Activated naive CD8-positive, alpha-beta T cell (primary cell): ENCODE data around the gene GPX3.

Experiments used
- H3K27ac Mint-ChIP-seq: one replicate; pipeline ENCODE4 v1.8.0; 2021; ENCODE audit warnings: mixed read lengths
- H3K27me3 Mint-ChIP-seq: one replicate; pipeline ENCODE4 v1.8.0; 2021; ENCODE audit warnings: mixed read lengths
- H3K36me3 Mint-ChIP-seq: one replicate; pipeline ENCODE4 v1.8.0; 2021; ENCODE audit warnings: mixed read lengths
- H3K4me1 Mint-ChIP-seq: one replicate; pipeline ENCODE4 v1.8.0; 2021; ENCODE audit warnings: low read depth, mixed read lengths
- H3K4me3 Mint-ChIP-seq: one replicate; pipeline ENCODE4 v1.8.0; 2021; ENCODE audit warnings: mild to moderate bottlenecking, mixed read lengths
- H3K9me3 Mint-ChIP-seq: one replicate; pipeline ENCODE4 v1.8.0; 2021; ENCODE audit warnings: low read depth, mixed read lengths

Gene GPX3

DNA sequence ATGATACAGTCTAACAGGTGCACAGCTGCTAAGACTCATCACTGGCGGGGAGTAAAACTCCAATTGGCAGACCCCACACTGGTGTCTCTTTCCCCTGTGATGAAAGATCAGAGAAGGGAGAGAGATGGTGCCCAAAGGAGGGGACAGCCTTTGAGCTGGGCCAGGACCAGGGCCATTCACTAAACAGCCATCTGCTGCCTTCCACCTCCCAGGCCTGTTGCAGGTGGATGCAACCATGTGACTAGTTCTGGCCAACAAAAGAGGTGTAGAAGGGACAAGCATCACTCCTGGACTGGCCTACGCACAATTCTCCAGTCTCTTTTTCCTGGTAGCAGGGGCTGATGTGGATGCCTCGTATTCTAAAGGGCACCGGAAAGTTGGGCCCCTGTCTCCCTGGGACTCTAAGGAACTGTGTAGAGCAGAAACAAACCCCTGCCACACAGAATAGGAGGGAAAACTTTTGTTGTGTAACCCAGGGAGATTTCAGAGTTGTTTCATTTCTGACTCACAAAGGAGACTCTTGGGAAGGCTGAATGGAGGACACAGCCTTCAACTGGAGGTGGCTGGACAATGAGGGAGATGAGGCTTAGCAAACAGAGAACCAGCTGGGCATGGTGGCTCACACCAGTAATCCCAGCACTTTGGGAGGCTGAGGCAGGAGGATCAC, 33.5 kb downstream of the GPX3 start:
- Mint-ChIP-seq H3K27ac (peak overlapping the region; percentile 7), H3K27me3 (no peaks in the 10 kb centered on the region), H3K4me1 (peaks cover 9% of the 10 kb centered on the region), H3K4me3 (no peak overlapping the region), H3K36me3 (peaks cover 8% of the 10 kb centered on the region), H3K9me3 (no peaks in the 10 kb centered on the region)

GRCh38 chr5:151054709-151055108, 34.3 kb downstream of the GPX3 start:
- H3K27me3 Mint-ChIP-seq, result no peaks in the 10 kb centered on the region
- no peak overlapping the region for H3K4me3 Mint-ChIP-seq
- peaks cover 11% of the 10 kb centered on the region for H3K36me3 Mint-ChIP-seq
- H3K27ac Mint-ChIP-seq, result no peak overlapping the region
- H3K9me3 Mint-ChIP-seq, result no peaks in the 10 kb centered on the region
- peaks cover 17% of the 10 kb centered on the region for H3K4me1 Mint-ChIP-seq

DNA sequence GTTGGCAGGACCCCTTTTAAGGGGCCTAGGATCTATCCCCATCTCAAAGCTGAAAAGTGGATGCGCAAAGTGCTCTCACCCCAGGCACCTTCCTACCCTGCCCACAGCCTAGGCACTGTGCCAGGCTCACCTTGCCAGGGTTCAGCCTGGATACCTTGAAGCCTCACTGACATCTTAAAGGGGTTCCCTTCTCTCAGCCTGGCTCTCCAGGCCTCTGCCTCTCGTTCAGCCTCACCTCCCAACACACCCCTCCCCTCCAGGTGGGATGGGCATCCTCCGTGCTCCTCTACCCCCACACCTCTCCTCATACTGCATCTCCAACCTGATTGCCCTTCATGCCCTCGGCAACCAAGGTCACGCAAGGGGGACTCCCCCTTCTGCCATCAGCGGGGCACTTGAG, 34.9 kb downstream of the GPX3 start:
- H3K36me3 Mint-ChIP-seq, result peaks cover 11% of the 10 kb centered on the region
- H3K9me3 Mint-ChIP-seq, result no peaks in the 10 kb centered on the region
- no peaks in the 10 kb centered on the region for H3K27me3 Mint-ChIP-seq
- no peak overlapping the region for H3K4me3 Mint-ChIP-seq
- H3K27ac Mint-ChIP-seq, result no peak overlapping the region
- H3K4me1 Mint-ChIP-seq, result peaks cover 23% of the 10 kb centered on the region

- peaks cover 9% of the 10 kb centered on the region for H3K36me3 Mint-ChIP-seq
- peaks cover 33% of the 10 kb centered on the region for H3K4me1 Mint-ChIP-seq
- no peak overlapping the region for H3K4me3 Mint-ChIP-seq
- H3K27me3 Mint-ChIP-seq, result no peaks in the 10 kb centered on the region
- no peak overlapping the region for H3K27ac Mint-ChIP-seq
- H3K9me3 Mint-ChIP-seq, result no peaks in the 10 kb centered on the region
Measured at GRCh38 chr5:151056379-151057325, 36.3 kb downstream of the GPX3 start.

DNA sequence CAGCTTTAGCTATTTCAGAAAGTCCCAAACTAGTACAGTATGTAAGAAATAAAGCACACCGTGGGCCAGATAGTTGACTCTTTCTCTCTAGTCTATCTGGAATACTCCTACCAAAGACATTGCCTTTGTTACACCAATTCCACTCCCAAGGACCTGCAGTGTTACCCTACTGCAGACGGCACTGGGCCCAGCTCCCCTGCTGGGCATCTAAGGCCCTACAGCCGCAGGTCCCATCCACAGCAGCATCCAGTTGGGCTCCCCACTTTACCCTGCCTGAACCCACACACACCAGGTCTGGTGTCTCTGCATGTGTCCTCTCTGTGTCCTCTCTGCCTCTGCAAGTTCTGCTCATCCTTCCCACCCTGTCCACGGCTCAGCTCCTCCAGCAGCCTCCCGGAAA, 37.9 kb downstream of the GPX3 start:
- Mint-ChIP-seq H3K4me3 (no peak overlapping the region), H3K4me1 (peaks cover 33% of the 10 kb centered on the region), H3K9me3 (no peaks in the 10 kb centered on the region), H3K27ac (no peak overlapping the region), H3K27me3 (no peaks in the 10 kb centered on the region), H3K36me3 (peaks cover 11% of the 10 kb centered on the region)

DNA sequence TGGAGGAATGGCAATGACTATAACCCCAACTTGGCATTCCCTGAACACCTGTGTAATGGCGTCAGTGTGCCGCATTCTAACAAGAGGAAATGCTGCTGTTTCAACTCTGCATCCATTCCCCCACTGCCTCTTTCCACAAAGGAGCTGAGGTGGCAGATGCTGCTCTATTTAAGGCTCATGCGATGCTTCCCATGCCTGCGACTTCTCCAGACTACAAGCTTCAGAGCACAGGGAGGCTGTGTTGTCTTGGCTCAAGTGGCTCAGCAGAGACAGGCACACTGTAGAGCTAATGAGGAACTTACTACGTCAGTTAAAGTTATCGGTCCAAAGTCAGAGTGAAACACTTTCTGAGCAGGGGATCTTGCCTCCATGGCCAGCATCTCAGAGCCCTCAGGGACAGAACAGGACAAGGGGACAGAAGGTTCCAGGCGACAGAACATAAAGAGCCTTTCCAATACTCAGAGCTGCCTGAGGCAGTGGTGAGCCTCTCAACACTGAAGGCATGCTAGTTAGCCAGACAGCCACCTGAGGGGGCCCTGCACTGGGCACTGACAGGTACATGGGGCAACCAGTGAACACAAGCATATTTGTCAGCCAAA, 38.6 kb downstream of the GPX3 start:
- Mint-ChIP-seq H3K4me1 (peaks cover 39% of the 10 kb centered on the region), H3K27me3 (no peaks in the 10 kb centered on the region), H3K27ac (peak overlapping the region; percentile 95), H3K9me3 (no peaks in the 10 kb centered on the region), H3K4me3 (no peak overlapping the region), H3K36me3 (peaks cover 11% of the 10 kb centered on the region)

DNA sequence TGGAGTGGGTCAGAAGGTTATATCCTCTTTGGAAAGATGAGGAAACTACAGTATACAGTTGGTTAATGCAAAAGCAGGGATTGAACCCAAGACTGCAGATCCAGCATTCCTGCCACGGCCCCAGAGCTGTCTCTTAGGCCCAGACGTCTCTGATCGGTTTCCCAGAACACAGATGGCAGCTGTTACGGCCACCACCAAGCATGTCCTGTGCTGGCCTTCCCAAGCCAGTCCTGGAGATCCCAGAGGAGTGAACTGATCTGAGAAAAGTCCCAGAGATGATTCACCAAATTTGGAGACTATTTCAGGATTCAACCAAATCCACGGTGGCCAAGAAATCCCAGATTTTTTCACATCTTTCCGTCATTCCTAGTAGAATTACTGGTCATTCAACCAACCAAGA, 40.4 kb downstream of the GPX3 start:
- Mint-ChIP-seq H3K9me3 (no peaks in the 10 kb centered on the region), H3K4me3 (no peak overlapping the region), H3K27me3 (no peaks in the 10 kb centered on the region), H3K4me1 (peaks cover 49% of the 10 kb centered on the region), H3K27ac (peak overlapping the region; percentile 95), H3K36me3 (peaks cover 11% of the 10 kb centered on the region)

DNA sequence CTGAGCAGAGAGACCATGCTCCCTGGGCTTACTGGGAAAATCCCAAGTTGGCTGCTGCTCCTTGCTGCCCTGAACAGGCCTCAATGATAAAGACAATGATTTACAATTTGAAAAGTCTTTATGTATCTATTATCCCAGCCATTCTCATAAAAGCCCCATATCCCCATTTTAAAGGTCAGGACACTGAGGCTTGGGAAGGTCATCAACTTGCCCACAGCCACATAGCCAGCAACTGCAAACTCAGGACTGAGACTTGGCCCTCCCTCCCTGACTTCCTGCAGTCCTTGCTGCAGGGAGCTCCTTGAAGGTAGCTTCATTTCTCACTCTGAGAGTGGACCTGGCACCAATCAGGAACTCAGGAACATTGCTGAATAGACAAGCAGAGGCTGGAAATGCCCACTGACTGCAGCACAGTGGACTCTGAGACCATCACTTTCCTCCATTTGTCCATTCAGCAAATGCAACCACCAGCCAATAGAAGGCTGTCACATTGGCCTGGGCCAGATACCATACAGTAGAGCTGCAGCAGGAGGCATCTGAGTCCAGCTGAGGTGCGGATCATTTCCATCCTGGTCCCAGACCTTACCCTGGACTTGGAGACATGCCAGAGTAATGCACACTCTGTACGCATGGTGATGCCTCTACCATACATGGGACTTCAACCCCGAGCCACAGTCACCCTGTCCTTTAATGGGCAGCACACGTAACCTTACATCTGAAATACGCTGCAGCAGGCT, 42.2 kb downstream of the GPX3 start:
- Mint-ChIP-seq H3K9me3 (no peaks in the 10 kb centered on the region), H3K4me1 (peaks cover 68% of the 10 kb centered on the region), H3K27me3 (no peaks in the 10 kb centered on the region), H3K4me3 (no peak overlapping the region), H3K27ac (peak overlapping the region; percentile 87), H3K36me3 (peaks cover 7% of the 10 kb centered on the region)

DNA sequence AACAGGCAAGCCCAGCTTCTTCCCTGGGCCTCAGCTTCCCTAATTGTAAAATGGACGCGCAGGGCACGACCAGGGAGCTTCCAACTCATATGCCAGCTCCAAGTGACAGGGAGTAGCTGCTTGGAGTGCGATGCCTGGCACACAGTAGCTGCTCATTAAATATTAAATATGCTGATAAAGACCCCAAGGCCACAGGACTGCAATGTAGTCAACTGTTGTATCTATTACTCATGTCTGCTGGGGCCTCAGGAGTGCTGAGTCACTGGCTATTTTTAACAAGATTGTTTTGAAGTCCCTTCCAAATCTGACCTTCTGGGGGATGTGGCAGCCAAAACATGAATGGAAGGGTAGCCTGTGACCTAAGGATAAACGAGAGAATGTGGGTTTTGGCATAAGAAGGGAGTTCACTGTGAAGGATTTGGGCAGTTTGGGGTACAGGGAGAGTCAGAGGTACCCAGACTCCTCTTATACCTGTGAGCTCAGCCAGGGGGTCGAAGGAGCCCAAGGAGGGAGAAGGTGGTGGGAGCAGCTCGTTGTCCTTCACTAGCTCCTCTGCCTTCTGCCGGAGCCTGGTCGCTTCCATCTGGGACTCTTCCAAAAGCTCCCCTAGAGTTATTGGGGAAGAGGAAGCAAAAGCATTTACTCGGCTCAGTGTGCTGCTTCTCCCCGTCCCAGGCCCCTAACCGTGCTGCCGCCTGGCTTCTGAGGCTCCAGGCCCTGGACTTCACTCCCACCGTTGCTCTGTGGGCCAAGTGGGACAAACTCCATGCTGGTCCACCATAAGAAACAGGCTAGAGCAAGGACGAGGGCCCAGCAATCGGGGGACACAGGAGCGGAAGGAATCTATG, 43.0 kb downstream of the GPX3 start:
- Mint-ChIP-seq H3K27me3 (no peaks in the 10 kb centered on the region), H3K27ac (peak overlapping the region; percentile 87), H3K36me3 (peaks cover 7% of the 10 kb centered on the region), H3K4me3 (peak overlapping the region; percentile 1), H3K9me3 (no peaks in the 10 kb centered on the region), H3K4me1 (peaks cover 76% of the 10 kb centered on the region)

- Mint-ChIP-seq H3K27me3 (no peaks in the 10 kb centered on the region), H3K9me3 (no peaks in the 10 kb centered on the region), H3K4me3 (no peak overlapping the region), H3K36me3 (peaks cover 5% of the 10 kb centered on the region), H3K27ac (peak overlapping the region; percentile 92), H3K4me1 (peaks cover 81% of the 10 kb centered on the region)
Measured at GRCh38 chr5:151064916-151065499, 44.6 kb downstream of the GPX3 start.

GRCh38 chr5:151065609-151066008, 45.2 kb downstream of the GPX3 start:
- no peaks in the 10 kb centered on the region for H3K9me3 Mint-ChIP-seq
- peak overlapping the region; percentile 5 for H3K4me3 Mint-ChIP-seq
- peaks cover 5% of the 10 kb centered on the region for H3K36me3 Mint-ChIP-seq
- H3K4me1 Mint-ChIP-seq, result peaks cover 81% of the 10 kb centered on the region
- H3K27ac Mint-ChIP-seq, result peak overlapping the region; percentile 92
- H3K27me3 Mint-ChIP-seq, result no peaks in the 10 kb centered on the region

DNA sequence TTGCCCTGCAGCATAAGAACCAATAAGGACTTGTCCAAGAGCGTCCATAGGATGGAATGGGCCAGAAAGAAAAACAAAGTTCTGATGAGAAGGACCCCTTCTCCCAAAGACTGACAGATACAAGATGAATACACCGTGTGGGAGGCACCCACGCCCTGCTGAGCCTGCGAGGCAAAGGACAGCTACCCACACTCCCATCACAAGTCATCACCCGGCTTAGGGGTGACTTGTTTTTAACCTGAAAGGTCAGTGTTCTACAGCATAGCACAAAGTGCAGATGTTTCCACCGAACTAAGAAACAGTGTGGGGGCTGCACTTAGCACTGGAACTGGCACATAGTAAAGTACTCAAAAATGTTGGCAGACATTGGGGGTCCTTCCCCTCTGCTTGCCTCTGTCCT, 46.5 kb downstream of the GPX3 start:
- Mint-ChIP-seq H3K36me3 (peaks cover 2% of the 10 kb centered on the region), H3K27me3 (no peaks in the 10 kb centered on the region), H3K4me3 (peak overlapping the region; percentile 38), H3K4me1 (peaks cover 83% of the 10 kb centered on the region), H3K27ac (peak overlapping the region; percentile 92), H3K9me3 (no peaks in the 10 kb centered on the region)

GRCh38 chr5:151067632-151068432, 47.4 kb downstream of the GPX3 start:
- no peaks in the 10 kb centered on the region for H3K27me3 Mint-ChIP-seq
- peak overlapping the region; percentile 92 for H3K27ac Mint-ChIP-seq
- peaks cover 2% of the 10 kb centered on the region for H3K36me3 Mint-ChIP-seq
- peaks cover 91% of the 10 kb centered on the region for H3K4me1 Mint-ChIP-seq
- peak overlapping the region; percentile 38 for H3K4me3 Mint-ChIP-seq
- H3K9me3 Mint-ChIP-seq, result no peaks in the 10 kb centered on the region
